H54 (cell line): ENCODE results near the gene TMEM107.

Experiments used
- DNase-seq: peaks from one replicate; pipeline ENCODE4 v3.0.0; 2011; ENCODE audit warnings: low spot score, mixed read lengths; ENCODE audit not compliant: insufficient read length
- FAIRE-seq: peaks from 3 replicates; lab custom pipeline; 2011; peaks lifted over from hg19 to GRCh38; lab: Jason Lieb, UNC
- POLR2A ChIP-seq: IDR thresholded peaks from 2 replicates; pipeline ENCODE4 v1.6.1; 2011; ENCODE audit warnings: low read depth, mild to moderate bottlenecking, low read length

TMEM107 gene

DNA sequence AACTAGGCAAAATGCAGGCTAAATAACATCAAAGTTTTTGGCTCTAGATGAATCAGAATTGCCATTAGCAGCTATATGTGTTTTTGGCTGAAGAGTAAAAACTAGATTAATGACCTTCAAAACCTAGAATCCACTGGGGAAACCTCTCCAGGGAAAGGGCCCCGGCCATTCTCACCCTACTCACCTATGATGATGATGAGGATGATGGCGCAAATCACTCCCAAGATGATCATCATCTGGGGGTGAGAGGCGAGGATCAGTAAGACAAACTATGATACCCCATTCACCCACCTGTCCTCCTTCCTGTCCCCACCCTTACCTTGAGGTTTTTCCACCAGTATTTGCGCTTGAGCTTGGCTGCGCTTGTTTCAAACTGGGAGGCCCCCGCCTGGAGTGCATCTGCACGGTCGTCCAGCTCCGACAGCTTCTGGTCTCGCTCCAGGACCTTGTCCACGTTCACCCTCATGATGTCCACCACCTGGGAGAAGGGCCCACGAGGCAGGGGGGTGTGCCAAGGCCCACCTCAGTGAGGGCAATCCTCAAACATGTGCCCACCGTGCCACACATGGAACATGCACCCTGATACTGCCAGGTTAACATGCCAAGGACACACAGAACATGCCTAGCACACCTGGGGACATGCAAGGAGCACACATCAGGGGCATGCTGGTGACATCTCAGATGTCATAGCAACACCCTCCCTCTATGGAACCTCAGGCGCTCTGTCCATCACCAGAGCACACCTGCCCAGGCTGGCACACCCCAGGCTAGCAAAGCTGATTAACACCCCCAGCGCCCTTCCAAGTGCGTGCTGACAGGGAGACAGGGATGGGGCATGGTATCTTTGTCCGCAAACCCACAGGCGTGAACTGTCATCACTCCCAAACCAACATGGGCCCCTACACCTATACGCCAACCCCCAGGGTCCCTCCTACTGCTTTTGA lies 14.6 kb downstream of the TMEM107 start:
- FAIRE-seq (no peak), DNase-seq (no peak)
- TF ChIP-seq POLR2A, result no peak

DNA sequence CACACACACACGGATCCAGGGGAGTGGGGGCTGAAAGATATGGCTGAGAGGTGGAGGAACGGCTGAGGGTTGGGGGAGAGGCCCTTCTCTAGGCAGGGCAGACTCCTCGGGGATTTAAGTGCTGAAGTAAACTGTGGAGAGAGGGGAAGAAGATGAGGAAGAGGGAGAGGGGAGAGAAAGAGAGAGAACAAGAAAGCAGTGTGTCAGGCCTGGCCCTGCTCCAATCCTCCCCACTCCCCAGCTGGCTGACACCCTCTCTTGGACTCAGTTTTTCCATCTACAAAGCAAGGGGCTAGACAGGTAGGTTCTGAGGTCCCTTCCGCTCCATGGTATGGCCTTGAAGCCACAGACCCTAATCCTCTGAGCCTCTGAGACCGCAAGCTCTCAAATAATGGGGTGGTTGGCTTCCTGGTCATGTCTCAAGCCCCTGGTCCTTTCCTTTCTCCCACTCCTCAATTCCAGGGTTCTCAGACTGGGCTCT lies 15.4 kb downstream of the TMEM107 start:
- no peak for FAIRE-seq
- no peak for TF ChIP-seq POLR2A
- no peak for DNase-seq

DNA sequence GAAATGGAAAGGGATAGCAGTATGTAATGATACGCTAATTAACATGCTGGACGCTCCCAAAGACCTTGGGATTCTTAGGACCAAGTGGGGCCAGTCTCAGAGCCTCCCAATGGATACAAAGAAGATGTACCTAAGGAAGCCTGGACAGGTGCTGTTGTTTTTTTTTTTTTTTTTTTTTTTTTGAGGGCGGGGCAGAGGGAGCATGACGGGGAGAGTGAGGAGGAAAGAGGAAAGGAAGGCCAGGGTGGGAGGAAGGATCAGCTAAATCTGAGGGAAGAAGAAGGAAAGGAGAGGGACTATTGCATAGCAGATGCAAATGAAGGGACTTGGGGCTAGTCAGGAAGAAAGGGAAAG lies 16.0 kb downstream of the TMEM107 start:
- FAIRE-seq (no peak), DNase-seq (no peak)
- TF ChIP-seq POLR2A, result no peak

DNA sequence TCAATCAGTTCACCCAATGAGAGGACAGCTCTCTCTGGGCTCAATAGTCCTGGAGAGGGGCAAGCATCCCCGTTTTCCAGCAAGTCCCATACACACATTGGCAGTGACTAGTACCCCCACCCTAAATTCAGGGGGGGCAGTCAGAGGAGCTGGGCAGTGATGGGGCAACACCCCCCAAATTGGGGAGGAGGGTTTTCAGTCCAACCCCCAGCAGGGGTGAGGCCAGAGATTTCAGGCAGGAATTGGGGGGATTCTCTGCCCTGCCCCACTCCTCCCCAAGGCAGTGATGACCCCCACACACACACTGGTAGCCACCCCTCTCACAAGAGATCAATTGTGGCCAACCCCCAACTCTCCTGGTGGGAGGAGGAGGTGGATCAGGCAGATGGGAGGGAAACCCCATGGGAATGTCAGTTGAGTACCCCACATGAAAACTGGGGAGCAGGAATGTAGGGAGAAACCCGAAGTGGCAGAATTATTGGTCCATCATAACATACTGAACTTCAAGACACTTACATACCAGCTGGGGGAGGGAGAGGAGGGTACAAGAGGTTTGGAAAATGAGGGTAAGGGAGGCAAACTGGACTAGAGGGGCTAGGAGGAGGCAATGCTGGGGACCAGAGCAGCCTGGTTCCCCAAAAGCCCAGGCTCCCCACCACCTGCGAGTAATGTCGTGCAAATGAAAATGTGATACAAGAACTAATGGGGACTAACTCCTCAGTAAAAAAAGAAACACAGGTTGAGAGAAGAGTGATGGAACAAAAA lies 16.5 kb downstream of the TMEM107 start:
- TF ChIP-seq POLR2A, result no peak
- DNase-seq (no peak), FAIRE-seq (no peak)

DNA sequence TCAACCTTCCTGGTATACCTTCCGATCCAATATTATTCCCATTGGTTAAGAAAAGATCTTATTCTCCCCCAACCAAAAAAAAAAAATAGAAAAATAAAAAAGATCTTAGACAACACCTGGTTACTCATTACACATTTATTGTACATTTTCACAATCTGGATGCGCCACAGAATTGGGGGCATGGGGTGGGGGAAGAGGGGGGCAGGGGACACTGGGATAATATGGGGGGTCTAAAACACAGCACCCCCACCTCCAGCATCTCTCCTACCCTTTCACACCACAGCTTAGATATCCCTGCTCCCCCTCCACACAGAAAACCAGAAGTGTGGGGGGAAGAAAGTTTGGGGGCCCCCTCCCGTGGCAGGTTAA lies 17.2 kb downstream of the TMEM107 start:
- DNase-seq (no peak), FAIRE-seq (no peak)
- TF ChIP-seq POLR2A, result no peak

DNA sequence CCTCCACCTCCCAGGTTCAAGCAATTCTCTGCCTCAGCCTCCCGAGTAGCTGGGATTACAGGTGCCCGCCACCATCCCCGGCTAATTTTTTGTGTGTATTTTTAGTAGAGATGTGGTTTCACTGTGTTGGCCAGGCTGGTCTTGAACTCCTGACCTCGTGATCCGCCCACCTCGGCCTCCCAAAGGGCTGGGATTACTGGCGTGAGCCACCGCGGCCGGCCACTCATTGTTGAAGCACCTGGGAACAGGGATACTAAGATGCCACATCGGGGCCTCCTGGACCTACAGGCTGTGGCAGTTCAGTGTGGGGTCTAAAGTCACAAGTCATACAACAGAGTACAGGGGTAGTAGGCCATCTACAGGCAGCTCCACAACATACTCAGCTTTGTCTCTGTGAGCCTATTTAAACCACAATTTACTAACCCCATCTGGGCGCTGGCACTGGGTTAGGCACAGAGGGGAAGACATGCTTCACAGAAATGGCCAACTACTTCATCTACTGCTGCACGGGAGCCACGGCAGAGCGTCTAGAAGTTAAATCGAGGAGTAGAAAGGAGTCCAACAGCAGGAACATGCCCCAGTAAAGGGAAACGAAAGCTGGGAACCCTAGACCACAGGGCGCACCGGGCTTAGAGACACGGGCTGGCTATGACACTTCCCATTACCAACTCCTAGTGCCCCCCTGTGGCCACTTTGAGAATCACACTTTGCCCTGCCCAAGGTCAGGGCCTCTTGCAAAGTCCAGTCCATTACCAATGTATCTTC lies 17.7 kb downstream of the TMEM107 start:
- DNase-seq (peak; percentile 87), FAIRE-seq (no peak)

DNA sequence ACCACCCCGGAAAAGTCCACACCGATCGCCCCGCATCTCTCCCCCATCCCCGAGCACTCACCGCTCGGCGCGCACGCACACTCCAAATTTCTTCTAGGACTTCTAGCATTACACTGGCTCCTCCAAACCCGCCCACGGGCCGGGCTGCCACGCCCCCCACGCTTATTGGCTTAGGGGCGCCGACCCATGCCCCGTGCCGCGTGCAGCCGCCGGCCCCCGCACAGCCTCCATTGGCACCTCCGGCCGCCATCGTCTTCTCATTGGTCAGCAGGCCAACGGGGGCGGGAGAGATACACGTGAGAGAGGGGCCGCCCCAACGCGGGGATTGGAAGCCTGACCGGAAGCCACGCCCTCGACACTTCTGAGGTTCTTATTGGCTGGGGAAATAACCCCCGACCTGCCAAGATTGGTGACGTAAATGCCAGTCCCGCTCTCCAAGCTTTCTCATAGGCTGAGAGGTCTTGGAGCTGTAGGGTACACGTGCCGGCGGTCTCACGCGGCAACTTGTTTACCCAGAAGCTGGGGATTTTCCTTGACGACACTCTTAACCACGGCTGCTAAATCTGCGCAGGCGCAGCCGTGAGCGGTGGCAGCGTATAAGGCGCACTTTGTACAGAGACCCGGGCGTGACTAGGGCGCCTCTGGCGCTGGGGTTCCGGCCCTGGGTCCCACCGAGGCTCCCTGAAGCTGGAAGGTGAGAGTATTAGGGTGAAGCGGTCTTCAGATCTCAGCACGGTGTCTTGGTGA lies 19.8 kb downstream of the TMEM107 start:
- TF ChIP-seq POLR2A, result peak; percentile 41; the same call in 1 of the 2 replicates
- peak; percentile 90 for FAIRE-seq
- peak; percentile 98 for DNase-seq

More for the DNA sequence above, 17.7 kb downstream of the TMEM107 start:
- no peak for TF ChIP-seq POLR2A

DNA sequence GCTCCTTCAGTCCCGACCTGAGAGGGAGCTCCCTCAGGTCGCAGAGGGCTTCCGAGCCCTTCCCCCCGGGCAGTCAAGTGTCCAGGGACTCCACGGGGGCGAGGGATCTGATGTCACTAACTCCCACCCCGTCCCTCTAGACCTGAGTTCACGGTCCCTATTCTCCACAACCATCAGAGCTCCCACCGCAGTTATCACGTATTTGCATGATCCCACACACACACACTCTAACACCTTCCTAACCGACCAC lies 20.3 kb downstream of the TMEM107 start:
- DNase-seq (no peak), FAIRE-seq (no peak)
- no peak for TF ChIP-seq POLR2A

DNA sequence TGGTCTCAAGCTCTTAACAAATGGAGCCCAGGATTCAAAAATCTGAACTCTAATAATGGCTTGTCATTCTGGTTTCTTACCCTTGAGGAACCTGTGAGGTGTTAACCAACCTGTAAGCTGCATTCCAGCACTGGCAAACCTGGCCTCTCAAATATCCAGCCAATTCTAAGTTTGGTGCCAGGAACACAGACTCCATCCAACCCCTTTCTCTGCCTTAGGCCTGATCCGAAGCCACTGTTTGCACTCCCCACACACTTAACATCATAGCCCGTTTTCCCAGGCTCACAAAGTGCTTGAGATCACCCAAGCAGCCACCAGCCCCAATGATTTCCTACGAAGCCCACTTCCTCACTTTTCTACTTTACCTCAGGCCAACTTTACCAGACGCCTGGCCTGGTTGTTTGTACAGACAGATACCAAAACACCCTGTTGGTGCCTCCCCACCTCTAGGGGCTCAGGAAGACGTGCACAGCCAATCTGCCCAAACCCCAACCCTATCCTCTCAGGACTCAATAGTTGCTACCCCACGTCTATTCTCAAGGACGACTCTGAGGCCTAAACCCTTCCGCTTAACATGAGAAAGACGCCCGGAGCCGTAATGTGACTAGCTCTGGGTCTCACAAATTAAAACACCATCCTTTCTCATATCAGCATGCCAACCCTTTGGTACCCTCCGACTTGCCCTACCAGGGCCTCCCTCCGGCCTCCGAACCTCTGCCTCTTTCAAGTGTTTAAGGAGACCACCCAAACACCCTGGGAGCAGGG lies 20.8 kb downstream of the TMEM107 start:
- no peak for TF ChIP-seq POLR2A

DNA sequence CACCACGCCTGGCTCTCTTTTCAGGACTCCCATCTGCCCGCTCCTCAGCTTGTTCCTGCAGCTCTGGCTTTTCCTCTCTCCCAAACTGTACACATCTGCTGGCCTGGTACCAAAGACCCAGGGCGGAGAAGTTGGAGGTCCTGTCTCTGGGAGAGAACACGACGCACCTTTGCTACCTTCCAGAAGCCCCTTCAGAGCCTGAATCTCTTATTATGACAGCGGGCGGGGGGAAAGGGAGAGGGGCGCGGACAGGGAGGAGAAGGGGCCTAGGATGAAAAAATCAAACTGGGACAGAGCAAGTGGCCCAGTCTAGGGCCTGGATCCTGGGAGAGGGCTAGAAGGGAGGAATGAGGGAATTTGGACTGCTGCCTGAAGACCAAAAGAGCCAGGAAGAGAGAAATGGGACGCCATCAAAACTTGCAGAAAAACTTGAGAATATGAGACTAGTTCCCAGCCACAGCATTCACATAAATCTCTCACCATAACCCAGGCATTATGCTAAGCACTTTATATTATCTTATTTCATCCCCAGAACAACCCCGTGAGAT lies 21.5 kb downstream of the TMEM107 start:
- TF ChIP-seq POLR2A, result no peak
- FAIRE-seq, result no peak
- DNase-seq, result no peak

More for the DNA sequence above, 20.8 kb downstream of the TMEM107 start:
- FAIRE-seq (no peak), DNase-seq (no peak)

DNA sequence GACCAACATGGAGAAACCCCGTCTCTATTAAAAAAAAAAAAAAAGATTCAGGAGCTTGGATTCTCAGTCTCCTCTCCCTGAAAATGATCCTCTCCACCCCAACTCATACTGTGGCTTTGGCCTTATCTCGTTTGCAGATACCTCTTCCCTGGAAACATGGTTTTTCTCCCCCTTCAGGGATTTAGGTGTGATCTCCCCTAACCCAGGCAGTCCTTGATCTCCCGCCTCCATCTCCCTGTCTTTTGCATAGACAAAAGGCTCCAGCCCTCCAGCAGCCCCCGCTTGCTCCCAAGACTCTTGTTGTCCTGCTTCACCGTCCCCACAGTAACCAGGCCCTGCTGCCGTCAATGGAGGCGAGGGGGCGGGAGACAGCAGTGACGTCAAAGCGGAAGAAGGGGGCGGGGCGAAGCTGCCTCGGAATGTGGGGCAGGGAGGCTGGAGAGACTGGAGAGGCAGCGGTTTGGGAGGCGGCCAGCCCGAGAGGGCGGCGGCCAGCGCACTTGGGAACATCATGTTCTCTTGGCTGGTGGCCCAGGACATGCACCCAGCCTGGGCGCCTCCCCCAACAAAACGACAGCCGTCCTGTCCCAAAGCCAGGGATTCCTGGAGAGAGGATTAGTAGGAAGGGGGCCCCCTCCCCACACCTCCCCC lies 22.1 kb downstream of the TMEM107 start:
- DNase-seq (peak; percentile 74), FAIRE-seq (peak; percentile 77)
- TF ChIP-seq POLR2A, result peak; percentile 23; the same call in 1 of the 2 replicates

DNA sequence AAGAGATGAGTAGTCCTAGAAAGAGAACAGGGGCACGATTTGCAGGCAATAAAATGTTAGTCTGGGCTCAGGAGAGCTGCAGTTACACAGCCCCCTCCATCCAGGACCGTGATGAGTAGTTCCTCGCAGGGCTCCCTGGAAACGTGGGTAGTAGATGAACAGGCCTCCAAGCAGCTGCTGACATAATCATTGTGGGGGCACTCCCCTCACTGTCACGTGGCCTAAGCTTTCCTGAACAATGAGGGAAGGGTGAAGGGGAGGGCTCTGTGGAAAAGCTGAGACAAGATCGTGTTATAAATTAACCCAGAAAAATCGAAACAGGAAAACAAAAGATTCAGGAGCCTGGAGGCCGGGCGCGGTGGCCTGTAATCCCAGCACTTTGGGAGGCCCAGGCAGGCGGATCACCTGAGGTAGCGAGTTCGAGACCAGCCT lies 22.6 kb downstream of the TMEM107 start:
- FAIRE-seq (peak; percentile 33), DNase-seq (peak; percentile 66)

More for the DNA sequence above, 22.6 kb downstream of the TMEM107 start:
- TF ChIP-seq POLR2A, result no peak
